DOHH2 (cell line): ENCODE results near the gene ZNF521.

ENCODE experiments used
- EZH2phosphoT487 ChIP-seq: fragments of 200-600 bp; sonication (generic); IDR thresholded peaks from 2 replicates; pipeline ENCODE4 v1.6.1; 2017; ENCODE audit warnings: borderline replicate concordance, mild to moderate bottlenecking, antibody characterized with exemption, low read length, moderate library complexity, mixed read lengths
- TF ChIP-seq, protein P1 (sequence below): fragments of 200-600 bp; sonication (generic); IDR thresholded peaks from one replicate; pipeline ENCODE4 v1.5.1; 2014; ENCODE audit warnings: antibody characterized with exemption, mild to moderate bottlenecking, low read depth, low read length; ENCODE audit not compliant: poor library complexity, severe bottlenecking

- TF ChIP-seq, protein P1, sequence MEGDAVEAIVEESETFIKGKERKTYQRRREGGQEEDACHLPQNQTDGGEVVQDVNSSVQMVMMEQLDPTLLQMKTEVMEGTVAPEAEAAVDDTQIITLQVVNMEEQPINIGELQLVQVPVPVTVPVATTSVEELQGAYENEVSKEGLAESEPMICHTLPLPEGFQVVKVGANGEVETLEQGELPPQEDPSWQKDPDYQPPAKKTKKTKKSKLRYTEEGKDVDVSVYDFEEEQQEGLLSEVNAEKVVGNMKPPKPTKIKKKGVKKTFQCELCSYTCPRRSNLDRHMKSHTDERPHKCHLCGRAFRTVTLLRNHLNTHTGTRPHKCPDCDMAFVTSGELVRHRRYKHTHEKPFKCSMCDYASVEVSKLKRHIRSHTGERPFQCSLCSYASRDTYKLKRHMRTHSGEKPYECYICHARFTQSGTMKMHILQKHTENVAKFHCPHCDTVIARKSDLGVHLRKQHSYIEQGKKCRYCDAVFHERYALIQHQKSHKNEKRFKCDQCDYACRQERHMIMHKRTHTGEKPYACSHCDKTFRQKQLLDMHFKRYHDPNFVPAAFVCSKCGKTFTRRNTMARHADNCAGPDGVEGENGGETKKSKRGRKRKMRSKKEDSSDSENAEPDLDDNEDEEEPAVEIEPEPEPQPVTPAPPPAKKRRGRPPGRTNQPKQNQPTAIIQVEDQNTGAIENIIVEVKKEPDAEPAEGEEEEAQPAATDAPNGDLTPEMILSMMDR: no peak
- no peak for TF ChIP-seq EZH2phosphoT487
These were observed 18.4 kb upstream of the ZNF521 start for GRCh38 chr18:25370391-25370790.
